Caco-2 (cell line): Measurements from ENCODE around the gene ACSL1. TPM values are rescaled to one million over a fixed set of nuclear protein-coding genes. Genes with fewer than 3 reads are reported as not detected.

Experiments used
- BruUV-seq: library from RNA; stranded (reverse); fragments of 400-500 nt; replicated peaks from 2 replicates; lab custom pipeline; 2021; lab: Mats Ljungman, UMichigan
- CTCF ChIA-PET: fragments of 300-600 bp; sonication (Branson Sonifier 250); formaldehyde crosslinking; loops from one replicate; lab custom pipeline; 2022; ENCODE audit warnings: antibody characterized with exemption; lab: Charles Lee
- POLR2A ChIA-PET: fragments of 300-600 bp; sonication (Branson Sonifier 250); formaldehyde crosslinking; loops from one replicate; lab custom pipeline; 2022; ENCODE audit warnings: antibody characterized with exemption; lab: Charles Lee
- DNase-seq, 2 experiments: peaks; one replicate each; pipeline versions ENCODE4 v3.0.0 to v3.0.0-alpha.2; 2020 to 2022
- H3K27me3 ChIP-seq: replicated peaks from 2 replicates; pipeline ENCODE4 v1.6.0; 2011; ENCODE audit warnings: low read length; ENCODE audit not compliant: control insufficient read depth, insufficient read depth
- H3K36me3 ChIP-seq: 2 replicates; pipeline ENCODE4 v1.5.1; 2011; ENCODE audit warnings: low read length; ENCODE audit not compliant: control insufficient read depth, insufficient read depth
- H3K4me1 ChIP-seq: fragments of 250-450 bp; sonication (Bioruptor Pico); 2 replicates; pipeline ENCODE4 v1.5.1; 2020; ENCODE audit warnings: mild to moderate bottlenecking
- H3K4me3 ChIP-seq: 2 replicates; pipeline ENCODE4 v1.5.1; 2011; ENCODE audit warnings: low read depth, mild to moderate bottlenecking, control low read depth, low read length
- H3K9me3 ChIP-seq: fragments of 250-450 bp; sonication (Bioruptor Pico); 2 replicates; pipeline ENCODE4 v1.5.1; 2020; ENCODE audit warnings: mild to moderate bottlenecking, moderate library complexity
- H3K27ac Mint-ChIP-seq: one replicate; pipeline ENCODE4 v1.8.0; 2022; ENCODE audit warnings: mixed read lengths; ENCODE audit not compliant: unreplicated experiment
- H3K27me3 Mint-ChIP-seq: one replicate; pipeline ENCODE4 v1.8.0; 2022; ENCODE audit warnings: mixed read lengths; ENCODE audit not compliant: insufficient read depth, unreplicated experiment
- H3K36me3 Mint-ChIP-seq: one replicate; pipeline ENCODE4 v1.8.0; 2022; ENCODE audit warnings: mild to moderate bottlenecking, mixed read lengths; ENCODE audit not compliant: insufficient read depth, unreplicated experiment
- H3K4me1 Mint-ChIP-seq: one replicate; pipeline ENCODE4 v1.8.0; 2022; ENCODE audit warnings: low read depth, mixed read lengths; ENCODE audit not compliant: unreplicated experiment
- H3K4me3 Mint-ChIP-seq: one replicate; pipeline ENCODE4 v1.8.0; 2022; ENCODE audit warnings: mild to moderate bottlenecking, moderate library complexity, mixed read lengths; ENCODE audit not compliant: unreplicated experiment
- H3K9me3 Mint-ChIP-seq: one replicate; pipeline ENCODE4 v1.8.0; 2022; ENCODE audit warnings: mixed read lengths; ENCODE audit not compliant: unreplicated experiment
- CTCF ChIP-seq, 2 experiments: fragments of 200-600 bp in 1 of 2; IDR thresholded peaks; 1 replicate in 1 of 2; 2 replicates in 1 of 2; pipeline versions ENCODE4 v1.5.1 to v1.8.0; 2011 to 2022; ENCODE audit warnings: antibody characterized with exemption in 1 of 2, control low read depth in 1 of 2, inconsistent platforms in 1 of 2, low read depth in 1 of 2, low read length in 1 of 2, mild to moderate bottlenecking in 1 of 2, moderate library complexity in 1 of 2; ENCODE audit not compliant: insufficient read depth in 1 of 2, severe bottlenecking in 1 of 2, unreplicated experiment in 1 of 2
- intact Hi-C: fragments of 100-400 bp; cut with micrococcal nuclease; formaldehyde crosslinking; loops from one replicate; pipeline ENCODE4 v1.10.0; 2022; ENCODE audit not compliant: unreplicated experiment
- microRNA-seq: library from miRNA; unstranded; fragments of <30 nt; microRNA quantifications from one replicate; pipeline ENCODE4 v1.2.0, GENCODE V29; 2022
- total RNA-seq: library from RNA; stranded (reverse); gene quantifications from 2 replicates; pipeline ENCODE4 v1.2.3, GENCODE V29; 2022

Gene ACSL1
- total RNA-seq, 1 experiment from 2014 or later = 100 TPM

GRCh38 chr4:184712322-184712721 lies 113.4 kb downstream of the ACSL1 start:
- H3K4me1 ChIP-seq = no peaks in the 10 kb centered on the region
- no peaks in the 10 kb centered on the region for H3K27me3 Mint-ChIP-seq
- ChIA-PET POLR2A (no interaction called here), CTCF (no interaction called here)
- TF ChIP-seq CTCF (IDR thresholded peaks at IDR 0.05; ENCODE audit: insufficient read depth in 1 of 2, low read depth in 1 of 2, low read length in 1 of 2, severe bottlenecking in 1 of 2, unreplicated experiment in 1 of 2) = no peak
- H3K27me3 ChIP-seq = no peaks in the 10 kb centered on the region
- H3K36me3 Mint-ChIP-seq = peaks cover 68% of the 10 kb centered on the region
- H3K36me3 ChIP-seq = no peaks in the 10 kb centered on the region
- no peak for DNase-seq
- H3K27ac Mint-ChIP-seq = no peak overlapping the region
- no peaks in the 10 kb centered on the region for H3K9me3 ChIP-seq
- H3K4me1 Mint-ChIP-seq = no peaks in the 10 kb centered on the region
- H3K4me3 ChIP-seq = no peak overlapping the region
- intact Hi-C loops = no loop called here
- no peak overlapping the region for H3K4me3 Mint-ChIP-seq
- no TSS peak for BruUV-seq
- no peaks in the 10 kb centered on the region for H3K9me3 Mint-ChIP-seq

GRCh38 chr4:184706453-184706852 lies 119.3 kb downstream of the ACSL1 start:
- H3K36me3 ChIP-seq = no peaks in the 10 kb centered on the region; the same call in 1 of the 2 replicates
- CTCF ChIA-PET = no interaction called here
- POLR2A ChIA-PET = no interaction called here

GRCh38 chr4:184705692-184706091 lies 120.1 kb downstream of the ACSL1 start:
- intact Hi-C loops = no loop called here
- BruUV-seq = no TSS peak
- no peaks in the 10 kb centered on the region; the same call in 1 of the 2 replicates for H3K36me3 ChIP-seq
- Mint-ChIP-seq H3K36me3 (peaks cover 63% of the 10 kb centered on the region), H3K4me3 (no peak overlapping the region), H3K4me1 (no peaks in the 10 kb centered on the region), H3K27ac (no peak overlapping the region), H3K9me3 (no peaks in the 10 kb centered on the region), H3K27me3 (no peaks in the 10 kb centered on the region)
- no peaks in the 10 kb centered on the region for H3K9me3 ChIP-seq
- POLR2A ChIA-PET = no interaction called here
- DNase-seq = no peak
- CTCF ChIA-PET = no interaction called here
- H3K4me1 ChIP-seq = no peaks in the 10 kb centered on the region
- H3K4me3 ChIP-seq = no peak overlapping the region
- TF ChIP-seq CTCF (IDR thresholded peaks at IDR 0.05; ENCODE audit: insufficient read depth in 1 of 2, low read depth in 1 of 2, low read length in 1 of 2, severe bottlenecking in 1 of 2, unreplicated experiment in 1 of 2) = no peak
- no peaks in the 10 kb centered on the region for H3K27me3 ChIP-seq

More at GRCh38 chr4:184706453-184706852, 119.3 kb downstream of the ACSL1 start:
- Mint-ChIP-seq H3K4me3 (no peak overlapping the region), H3K27ac (no peak overlapping the region), H3K36me3 (peaks cover 58% of the 10 kb centered on the region), H3K4me1 (no peaks in the 10 kb centered on the region), H3K9me3 (no peaks in the 10 kb centered on the region), H3K27me3 (no peaks in the 10 kb centered on the region)
- DNase-seq = no peak
- TF ChIP-seq CTCF (IDR thresholded peaks at IDR 0.05; ENCODE audit: insufficient read depth in 1 of 2, low read depth in 1 of 2, low read length in 1 of 2, severe bottlenecking in 1 of 2, unreplicated experiment in 1 of 2) = no peak
- Histone ChIP-seq H3K4me1 (no peaks in the 10 kb centered on the region), H3K4me3 (no peak overlapping the region), H3K9me3 (no peaks in the 10 kb centered on the region), H3K27me3 (no peaks in the 10 kb centered on the region)
- no TSS peak for BruUV-seq
- intact Hi-C loops = no loop called here

Small RNA genes lying within 50 kb of the gene (microRNA-seq; reads per million reads assigned to microRNA genes)
- not detected for gene MIR3945

Other genes with a start within 250 kb of the ACSL1 start
- gene CASP3, start 176.5 kb downstream of the ACSL1 start, total RNA-seq = 34.1 and 34.5 TPM in 2 replicates
- gene PRIMPOL, start 176.2 kb downstream of the ACSL1 start, total RNA-seq = 7.5 and 7.9 TPM in 2 replicates
- 42.8 and 52.0 TPM in 2 replicates for gene CENPU, start 91.9 kb downstream of the ACSL1 start, total RNA-seq
- gene HELT, start 192.5 kb upstream of the ACSL1 start, total RNA-seq = not detected in 2 replicates